WERI-Rb-1 (cell line): ENCODE results near the gene SHANK3.

Experiments used
- DNase-seq: peaks from one replicate; pipeline ENCODE4 v3.0.0-alpha.2; 2020
- H3K27ac ChIP-seq: fragments of 250-450 bp; sonication (Bioruptor Pico); 2 replicates; pipeline ENCODE4 v1.5.1; 2020; ENCODE audit warnings: mild to moderate bottlenecking, moderate library complexity
- H3K27me3 ChIP-seq: fragments of 250-450 bp; sonication (Bioruptor Pico); 2 replicates; pipeline ENCODE4 v1.5.1; 2021; ENCODE audit warnings: mild to moderate bottlenecking, low read depth, moderate library complexity; ENCODE audit not compliant: insufficient read depth, severe bottlenecking
- H3K36me3 ChIP-seq: fragments of 250-450 bp; sonication (Bioruptor Pico); 2 replicates; pipeline ENCODE4 v1.5.1; 2020; ENCODE audit warnings: mild to moderate bottlenecking, moderate library complexity
- H3K4me3 ChIP-seq: 2 replicates; pipeline ENCODE4 v1.5.1; 2011; ENCODE audit warnings: low read depth, mild to moderate bottlenecking, control low read depth, low read length
- H3K9me3 ChIP-seq: fragments of 250-450 bp; sonication (Bioruptor Pico); 2 replicates; pipeline ENCODE4 v1.5.1; 2021; ENCODE audit warnings: mild to moderate bottlenecking, moderate library complexity; ENCODE audit not compliant: severe bottlenecking
- CTCF ChIP-seq: IDR thresholded peaks from 2 replicates; pipeline ENCODE4 v1.5.1; 2011; ENCODE audit warnings: low read depth, mild to moderate bottlenecking, control low read depth, inconsistent platforms, low read length

SHANK3 gene

GRCh38 chr22:50718352-50718709 lies 45.7 kb downstream of the SHANK3 start:
- Histone ChIP-seq H3K36me3 (no peaks in the 10 kb centered on the region; the same call in 1 of the 2 replicates), H3K27me3 (no peaks in the 10 kb centered on the region), H3K4me3 (no peak overlapping the region), H3K27ac (no peak overlapping the region), H3K9me3 (no peaks in the 10 kb centered on the region)
- no peak for TF ChIP-seq CTCF
- DNase-seq, result no peak

- Histone ChIP-seq H3K36me3 (peaks cover under 1% of the 10 kb centered on the region), H3K4me3 (no peak overlapping the region), H3K9me3 (no peaks in the 10 kb centered on the region), H3K27me3 (no peaks in the 10 kb centered on the region), H3K27ac (no peak overlapping the region)
- TF ChIP-seq CTCF, result no peak
- no peak for DNase-seq
These were observed 47.2 kb downstream of the SHANK3 start for GRCh38 chr22:50719814-50720300.

DNA sequence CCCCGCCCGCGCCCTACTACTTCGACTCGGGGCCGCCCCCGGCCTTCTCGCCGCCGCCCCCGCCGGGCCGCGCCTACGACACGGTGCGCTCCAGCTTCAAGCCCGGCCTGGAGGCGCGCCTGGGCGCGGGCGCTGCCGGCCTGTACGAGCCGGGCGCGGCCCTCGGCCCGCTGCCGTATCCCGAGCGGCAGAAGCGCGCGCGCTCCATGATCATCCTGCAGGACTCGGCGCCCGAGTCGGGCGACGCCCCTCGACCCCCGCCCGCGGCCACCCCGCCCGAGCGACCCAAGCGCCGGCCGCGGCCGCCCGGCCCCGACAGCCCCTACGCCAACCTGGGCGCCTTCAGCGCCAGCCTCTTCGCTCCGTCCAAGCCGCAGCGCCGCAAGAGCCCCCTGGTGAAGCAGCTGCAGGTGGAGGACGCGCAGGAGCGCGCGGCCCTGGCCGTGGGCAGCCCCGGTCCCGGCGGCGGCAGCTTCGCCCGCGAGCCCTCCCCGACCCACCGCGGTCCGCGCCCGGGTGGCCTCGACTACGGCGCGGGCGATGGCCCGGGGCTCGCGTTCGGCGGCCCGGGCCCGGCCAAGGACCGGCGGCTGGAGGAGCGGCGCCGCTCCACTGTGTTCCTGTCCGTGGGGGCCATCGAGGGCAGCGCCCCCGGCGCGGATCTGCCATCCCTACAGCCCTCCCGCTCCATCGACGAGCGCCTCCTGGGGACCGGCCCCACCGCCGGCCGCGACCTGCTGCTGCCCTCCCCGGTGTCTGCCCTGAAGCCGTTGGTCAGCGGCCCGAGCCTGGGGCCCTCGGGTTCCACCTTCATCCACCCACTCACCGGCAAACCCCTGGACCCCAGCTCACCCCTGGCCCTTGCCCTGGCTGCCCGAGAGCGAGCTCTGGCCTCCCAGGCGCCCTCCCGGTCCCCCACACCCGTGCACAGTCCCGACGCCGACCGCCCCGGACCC lies 48.0 kb downstream of the SHANK3 start:
- no peak for TF ChIP-seq CTCF
- Histone ChIP-seq H3K36me3 (peaks cover 5% of the 10 kb centered on the region), H3K4me3 (no peak overlapping the region), H3K27ac (no peak overlapping the region), H3K27me3 (no peaks in the 10 kb centered on the region), H3K9me3 (no peaks in the 10 kb centered on the region)
- DNase-seq, result no peak

DNA sequence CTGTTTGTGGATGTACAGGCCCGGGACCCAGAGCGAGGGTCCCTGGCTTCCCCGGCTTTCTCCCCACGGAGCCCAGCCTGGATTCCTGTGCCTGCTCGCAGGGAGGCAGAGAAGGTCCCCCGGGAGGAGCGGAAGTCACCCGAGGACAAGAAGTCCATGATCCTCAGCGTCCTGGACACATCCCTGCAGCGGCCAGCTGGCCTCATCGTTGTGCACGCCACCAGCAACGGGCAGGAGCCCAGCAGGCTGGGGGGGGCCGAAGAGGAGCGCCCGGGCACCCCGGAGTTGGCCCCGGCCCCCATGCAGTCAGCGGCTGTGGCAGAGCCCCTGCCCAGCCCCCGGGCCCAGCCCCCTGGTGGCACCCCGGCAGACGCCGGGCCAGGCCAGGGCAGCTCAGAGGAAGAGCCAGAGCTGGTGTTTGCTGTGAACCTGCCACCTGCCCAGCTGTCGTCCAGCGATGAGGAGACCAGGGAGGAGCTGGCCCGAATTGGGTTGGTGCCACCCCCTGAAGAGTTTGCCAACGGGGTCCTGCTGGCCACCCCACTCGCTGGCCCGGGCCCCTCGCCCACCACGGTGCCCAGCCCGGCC lies 48.7 kb downstream of the SHANK3 start:
- no peaks in the 10 kb centered on the region for H3K27me3 ChIP-seq
- TF ChIP-seq CTCF, result no peak
- DNase-seq, result no peak
- H3K9me3 ChIP-seq, result no peaks in the 10 kb centered on the region
- no peak overlapping the region for H3K4me3 ChIP-seq
- peaks cover 5% of the 10 kb centered on the region for H3K36me3 ChIP-seq
- no peak overlapping the region for H3K27ac ChIP-seq

- no peak overlapping the region for H3K4me3 ChIP-seq
- TF ChIP-seq CTCF, result no peak
- no peak overlapping the region for H3K27ac ChIP-seq
- no peaks in the 10 kb centered on the region for H3K9me3 ChIP-seq
- DNase-seq, result no peak
- peaks cover 5% of the 10 kb centered on the region for H3K36me3 ChIP-seq
- no peaks in the 10 kb centered on the region for H3K27me3 ChIP-seq
These were observed 49.6 kb downstream of the SHANK3 start for GRCh38 chr22:50722048-50722701.
